G401 (cell line): ENCODE results near the gene PCBP4. TPM values are rescaled to one million over a fixed set of nuclear protein-coding genes. Genes with fewer than 3 reads are reported as not detected.

ENCODE experiments used
- DNase-seq: peaks from one replicate; pipeline ENCODE4 v3.0.0-alpha.2; 2015; ENCODE audit warnings: low spot score
- in situ Hi-C: cut with HindIII; loops from 2 replicates; pipeline ENCODE4 v1.10.0; 2016; ENCODE audit warnings: low sequenced_read_pairs, mixed read lengths
- total RNA-seq: library from RNA; depleted of rRNA; stranded (reverse); fragments of >200 nt; shearing (Covaris generic); gene quantifications from 2 replicates; pipeline ENCODE4 v1.2.3, GENCODE V29; 2014

Gene PCBP4
- total RNA-seq, 1 experiment from 2014 or later: 57.1 TPM

- DNase-seq: no peak
- in situ Hi-C loops: no loop called here
These were observed 22.7 kb downstream of the PCBP4 start for GRCh38 chr3:51944451-51945021.

- in situ Hi-C loops: no loop called here
- DNase-seq: no peak
These were observed 23.5 kb downstream of the PCBP4 start for GRCh38 chr3:51943451-51944391.

GRCh38 chr3:51942603-51943450, 24.4 kb downstream of the PCBP4 start:
- in situ Hi-C loops: no loop called here
- DNase-seq: no peak

- in situ Hi-C loops: no loop called here
These were observed 25.3 kb downstream of the PCBP4 start, which contains the start of the genes PARP3 and RRP9 for GRCh38 chr3:51941798-51942602. TSS of gene PARP3 (plus strand) at chr3:51942363. CDS start at chr3:51943356, 993 bp downstream. TSS of gene RRP9 (minus strand) at chr3:51941904. CDS start at chr3:51941867, 37 bp downstream.

GRCh38 chr3:51941463-51941797, 25.8 kb downstream of the PCBP4 start:
- in situ Hi-C loops: no loop called here
- no peak for DNase-seq

More at GRCh38 chr3:51941798-51942602, 25.3 kb downstream of the PCBP4 start, which contains the start of the genes PARP3 and RRP9:
- DNase-seq: peak; percentile 100

GRCh38 chr3:51940648-51941462, 26.4 kb downstream of the PCBP4 start:
- DNase-seq: no peak
- in situ Hi-C loops: no loop called here

GRCh38 chr3:51938780-51939425, 28.4 kb downstream of the PCBP4 start:
- in situ Hi-C loops: no loop called here
- no peak for DNase-seq

GRCh38 chr3:51937611-51938450, 29.4 kb downstream of the PCBP4 start:
- in situ Hi-C loops: no loop called here
- no peak for DNase-seq

GRCh38 chr3:51937014-51937413, 30.2 kb downstream of the PCBP4 start:
- in situ Hi-C loops: no loop called here
- no peak for DNase-seq

- DNase-seq: no peak
- in situ Hi-C loops: no loop called here
These were observed 31.1 kb downstream of the PCBP4 start for GRCh38 chr3:51935886-51936755.

- no peak for DNase-seq
- in situ Hi-C loops: no loop called here
These were observed 32.0 kb downstream of the PCBP4 start for GRCh38 chr3:51934991-51935885.

GRCh38 chr3:51934139-51934850, 33.0 kb downstream of the PCBP4 start:
- DNase-seq: no peak
- in situ Hi-C loops: no loop called here

GRCh38 chr3:51933471-51934138, 33.6 kb downstream of the PCBP4 start:
- no peak for DNase-seq
- in situ Hi-C loops: no loop called here
